H1 (cell line): Measurements from ENCODE around the gene TRAPPC12. TPM values are rescaled to one million over a fixed set of nuclear protein-coding genes. Genes with fewer than 3 reads are reported as not detected.

Experiments
- CBX8 ChIP-seq: fragments of 300-800, 300-1000 bp; sonication (generic); IDR thresholded peaks from 2 replicates; pipeline ENCODE4 v1.7.1; 2016; ENCODE audit warnings: low read depth, low read length, borderline replicate concordance
- FOSL1 ChIP-seq: IDR thresholded peaks from 2 replicates; pipeline ENCODE4 v1.6.1; 2011; ENCODE audit warnings: mild to moderate bottlenecking, low read depth, low read length, moderate library complexity; ENCODE audit not compliant: insufficient read depth
- JUND ChIP-seq: IDR thresholded peaks from 2 replicates; pipeline ENCODE4 v1.6.1; 2011; ENCODE audit warnings: mild to moderate bottlenecking, improper control_type of control experiment, low read length
- KDM5A ChIP-seq: fragments of 200-600 bp; IDR thresholded peaks from 2 replicates; pipeline ENCODE4 v1.7.1; 2012; ENCODE audit warnings: mild to moderate bottlenecking, low read length, inconsistent platforms, mixed read lengths
- RBBP5 ChIP-seq: IDR thresholded peaks from 2 replicates; pipeline ENCODE4 v1.7.1; 2012; ENCODE audit warnings: low read depth, mild to moderate bottlenecking, inconsistent platforms, low read length, moderate library complexity, borderline replicate concordance
- polyA plus RNA-seq, 7 experiments: library from polyadenylated mRNA; depleted of rRNA in 3 of 7; stranded (reverse) in 5 of 7; unstranded in 2 of 7; fragments of >200 nt in 5 of 7; fragments of 200-250 nt in 2 of 7; gene quantifications; 1 replicate in 5 of 7; 2 replicates in 1 of 7; 4 replicates in 1 of 7; pipeline versions ENCODE4 v1.2.1 to v1.2.3, GENCODE V29; 2011 to 2013; ENCODE audit warnings: missing spikeins in 2 of 7, mixed read lengths in 2 of 7
- total RNA-seq: library from RNA; stranded (reverse); fragmentation: NEBNext Ultra II Directional; extraction: Animal tissue kit (Norgen Biotek cat#: 25700); gene quantifications from 2 replicates; pipeline ENCODE4 v1.2.1, GENCODE V29; 2021

TRAPPC12 gene
- total and polyA plus RNA-seq, 2 of the 8 experiments (the other 6 are each of a cell fraction or from before 2014, with no cell fraction given), result 35.0 to 67.3 TPM

DNA sequence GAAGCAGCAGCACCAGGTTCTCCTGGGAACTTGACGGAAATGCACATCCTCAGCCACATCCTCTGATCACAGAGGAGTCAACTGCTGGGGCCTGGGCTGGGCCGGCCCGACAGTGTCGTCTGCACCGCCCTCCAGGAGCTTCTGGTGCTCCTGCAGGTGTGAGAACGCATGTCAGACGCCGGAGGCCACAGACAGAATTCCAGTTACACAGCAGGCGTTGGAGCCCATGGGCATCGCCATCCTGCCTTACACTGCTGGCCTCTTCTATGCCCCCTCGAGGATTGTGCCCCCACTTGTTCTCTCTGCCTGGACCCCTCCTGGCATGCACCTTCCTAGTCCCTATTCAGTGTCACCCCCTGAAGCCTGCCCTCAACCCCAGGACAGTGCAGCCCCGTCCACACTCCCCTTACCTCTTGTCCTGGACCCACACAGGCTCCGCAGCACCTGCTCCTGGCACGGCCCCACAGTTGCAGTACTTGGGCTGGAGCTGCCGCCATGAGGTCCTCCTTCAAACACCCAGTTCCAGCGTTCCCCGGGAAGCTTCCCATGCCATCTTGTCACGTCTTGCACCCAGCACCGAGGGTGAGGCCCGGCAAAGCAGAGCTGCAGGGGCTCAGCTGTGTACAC lies 102.4 kb downstream of the TRAPPC12 start (continued):
- TF ChIP-seq FOSL1 (no peak), KDM5A (no peak), RBBP5 (no peak), JUND (no peak), CBX8 (no peak)
